ENCODE results near the gene DGKK.

- TF ChIP-seq ZFX (IDR thresholded peaks at IDR 0.05) = no peak
- no peak for TF ChIP-seq CTCF (conservative IDR thresholded peaks at IDR 0.05)
These were observed 23.1 kb downstream of the DGKK start for GRCh38 chrX:50447535-50447934.
